ENCODE results near the gene SLC41A1.

DNA sequence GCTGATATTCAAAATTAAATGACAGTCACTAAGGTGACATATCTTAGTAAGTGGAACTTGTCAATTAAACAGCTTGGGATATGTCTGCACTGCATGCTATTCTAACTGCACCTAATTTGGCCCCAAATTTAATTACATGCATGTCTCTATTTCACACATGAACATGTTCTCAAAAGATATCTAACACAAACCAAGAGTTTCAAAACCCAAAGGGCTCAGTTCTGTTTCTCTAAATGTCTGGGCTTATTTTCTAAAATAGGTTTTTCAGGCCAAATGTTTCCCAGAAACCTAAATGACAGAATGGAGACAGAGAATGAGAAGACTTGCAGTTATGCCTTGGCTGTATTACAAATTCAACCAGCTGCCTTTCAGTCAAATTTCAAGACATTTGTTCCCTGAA, 49.0 kb downstream of the SLC41A1 start:
- TF ChIP-seq, protein P1, sequence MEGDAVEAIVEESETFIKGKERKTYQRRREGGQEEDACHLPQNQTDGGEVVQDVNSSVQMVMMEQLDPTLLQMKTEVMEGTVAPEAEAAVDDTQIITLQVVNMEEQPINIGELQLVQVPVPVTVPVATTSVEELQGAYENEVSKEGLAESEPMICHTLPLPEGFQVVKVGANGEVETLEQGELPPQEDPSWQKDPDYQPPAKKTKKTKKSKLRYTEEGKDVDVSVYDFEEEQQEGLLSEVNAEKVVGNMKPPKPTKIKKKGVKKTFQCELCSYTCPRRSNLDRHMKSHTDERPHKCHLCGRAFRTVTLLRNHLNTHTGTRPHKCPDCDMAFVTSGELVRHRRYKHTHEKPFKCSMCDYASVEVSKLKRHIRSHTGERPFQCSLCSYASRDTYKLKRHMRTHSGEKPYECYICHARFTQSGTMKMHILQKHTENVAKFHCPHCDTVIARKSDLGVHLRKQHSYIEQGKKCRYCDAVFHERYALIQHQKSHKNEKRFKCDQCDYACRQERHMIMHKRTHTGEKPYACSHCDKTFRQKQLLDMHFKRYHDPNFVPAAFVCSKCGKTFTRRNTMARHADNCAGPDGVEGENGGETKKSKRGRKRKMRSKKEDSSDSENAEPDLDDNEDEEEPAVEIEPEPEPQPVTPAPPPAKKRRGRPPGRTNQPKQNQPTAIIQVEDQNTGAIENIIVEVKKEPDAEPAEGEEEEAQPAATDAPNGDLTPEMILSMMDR (IDR thresholded peaks at IDR 0.05), result no peak
- no peak for TF ChIP-seq EZH2 (IDR thresholded peaks at IDR 0.05; ENCODE audit: borderline replicate concordance, insufficient read depth, low read depth, low read length, poor library complexity, severe bottlenecking)

Data from B cell (primary cell).